ENCODE data around the gene PCCB.
"Not testable (repeated sequence)": the region's sequence is repeated elsewhere in the genome, so short reads cannot be mapped to it uniquely, and the experiment has no call there.

Gene PCCB

DNA sequence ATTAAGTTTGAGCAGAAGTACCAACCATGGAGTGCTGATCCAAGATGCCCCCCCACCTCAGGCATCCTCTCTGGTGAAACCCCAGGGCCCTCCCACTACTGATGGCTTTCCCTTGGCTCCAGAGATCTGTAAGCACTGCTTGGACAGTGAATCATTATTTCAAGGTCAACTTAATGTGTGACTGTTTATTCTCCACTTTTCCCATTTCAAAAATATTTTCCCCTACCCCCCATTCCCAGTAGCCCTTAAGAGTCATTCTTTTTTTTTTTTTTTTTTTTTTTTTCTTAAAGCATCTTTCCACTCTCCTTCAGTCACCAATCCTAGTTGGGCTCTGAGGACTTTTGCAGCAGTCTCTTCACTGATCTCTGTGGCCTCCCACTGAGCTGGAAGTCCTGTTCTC lies 82.6 kb downstream of the PCCB start:
- H3K4me3 ChIP-seq (ENCODE audit: low read depth, low read length), result no peak overlapping the region
- TF ChIP-seq CTCF (IDR thresholded peaks at IDR 0.05; ENCODE audit: borderline replicate concordance, insufficient read depth, low read depth, low read length), result no peak

GRCh38 chr3:136334209-136334608 lies 84.1 kb downstream of the PCCB start:
- no peak overlapping the region for H3K4me3 ChIP-seq (ENCODE audit: low read depth, low read length)
- no peak for TF ChIP-seq CTCF (IDR thresholded peaks at IDR 0.05; ENCODE audit: borderline replicate concordance, insufficient read depth, low read depth, low read length)

- not testable (repeated sequence) for H3K4me3 ChIP-seq (ENCODE audit: low read depth, low read length)
Observed at GRCh38 chr3:136334726-136335125, 84.6 kb downstream of the PCCB start.

DNA sequence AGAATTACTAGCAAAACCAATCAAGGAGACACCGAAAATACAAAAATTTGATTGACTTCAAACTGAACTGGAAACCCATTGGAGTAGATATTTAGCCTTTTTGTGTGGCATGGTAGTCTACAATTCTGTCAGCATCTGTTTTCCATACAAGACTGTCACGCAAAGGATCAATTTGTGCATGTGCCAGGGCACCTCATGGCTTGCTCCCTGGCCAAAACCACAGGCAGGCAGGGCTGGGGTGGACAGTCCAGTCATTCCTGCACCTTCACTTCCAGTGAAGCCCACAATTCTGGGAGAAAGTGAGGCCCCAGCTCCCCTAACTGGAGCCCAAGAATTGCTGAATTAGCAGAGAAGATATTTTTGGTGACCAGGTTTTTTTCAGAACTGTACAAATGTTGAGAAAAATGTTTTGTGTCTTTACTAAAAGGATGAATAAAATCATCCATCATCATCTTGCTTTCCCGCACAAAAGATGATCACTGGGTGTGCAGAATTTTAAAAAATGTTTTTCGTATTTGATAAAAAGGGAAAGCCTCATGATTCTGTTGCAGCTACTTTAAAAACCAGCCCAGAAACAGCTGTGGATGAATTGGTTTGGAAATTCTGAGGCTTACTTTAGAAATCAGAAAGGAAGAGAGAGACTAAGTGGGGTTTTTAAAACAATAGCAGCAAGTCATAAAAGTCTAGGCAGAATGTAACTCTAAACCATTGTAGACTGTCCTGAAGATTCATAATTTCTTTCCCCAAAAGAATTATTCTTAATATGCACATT lies 86.4 kb downstream of the PCCB start:
- no peak overlapping the region for H3K4me3 ChIP-seq (ENCODE audit: low read depth, low read length)
- no peak for TF ChIP-seq CTCF (IDR thresholded peaks at IDR 0.05; ENCODE audit: borderline replicate concordance, insufficient read depth, low read depth, low read length)

DNA sequence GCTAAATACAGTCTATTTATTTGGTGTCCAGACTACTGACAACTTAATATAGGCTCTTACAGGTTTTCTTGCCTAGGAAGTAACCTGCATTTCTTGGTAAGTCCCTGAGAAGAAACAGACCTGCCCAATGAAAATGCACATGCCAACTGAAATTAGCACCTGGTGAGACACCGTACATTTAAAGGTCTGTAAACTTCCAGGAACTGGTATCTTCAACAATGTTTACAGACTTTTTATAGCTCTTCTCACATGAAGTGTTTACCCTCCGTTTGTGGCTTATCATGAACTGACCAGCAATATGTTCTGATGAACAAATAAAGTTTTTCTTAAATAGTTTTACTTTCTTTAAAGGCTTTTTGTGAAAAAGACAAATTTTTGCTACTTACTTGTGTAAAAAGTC lies 93.3 kb downstream of the PCCB start:
- no peak overlapping the region for H3K4me3 ChIP-seq (ENCODE audit: low read depth, low read length)

GRCh38 chr3:136343873-136344555 lies 93.9 kb downstream of the PCCB start:
- H3K4me3 ChIP-seq (ENCODE audit: low read depth, low read length), result no peak overlapping the region
- no peak for TF ChIP-seq CTCF (IDR thresholded peaks at IDR 0.05; ENCODE audit: borderline replicate concordance, insufficient read depth, low read depth, low read length)

More for the DNA sequence above, 93.3 kb downstream of the PCCB start:
- no peak for TF ChIP-seq CTCF (IDR thresholded peaks at IDR 0.05; ENCODE audit: borderline replicate concordance, insufficient read depth, low read depth, low read length)

- TF ChIP-seq CTCF (IDR thresholded peaks at IDR 0.05; ENCODE audit: borderline replicate concordance, insufficient read depth, low read depth, low read length), result no peak
- H3K4me3 ChIP-seq (ENCODE audit: low read depth, low read length), result no peak overlapping the region
Observed at GRCh38 chr3:136346486-136346885, 96.3 kb downstream of the PCCB start.
